ENCODE results near the gene PRMT1. TPM values are rescaled to one million over a fixed set of nuclear protein-coding genes. Genes with fewer than 3 reads are reported as not detected.

Gene PRMT1
- total and polyA plus RNA-seq, 2 of the 13 experiments (the other 11 are each of a cell fraction or from before 2014, with no cell fraction given) = 324 to 374 TPM

DNA sequence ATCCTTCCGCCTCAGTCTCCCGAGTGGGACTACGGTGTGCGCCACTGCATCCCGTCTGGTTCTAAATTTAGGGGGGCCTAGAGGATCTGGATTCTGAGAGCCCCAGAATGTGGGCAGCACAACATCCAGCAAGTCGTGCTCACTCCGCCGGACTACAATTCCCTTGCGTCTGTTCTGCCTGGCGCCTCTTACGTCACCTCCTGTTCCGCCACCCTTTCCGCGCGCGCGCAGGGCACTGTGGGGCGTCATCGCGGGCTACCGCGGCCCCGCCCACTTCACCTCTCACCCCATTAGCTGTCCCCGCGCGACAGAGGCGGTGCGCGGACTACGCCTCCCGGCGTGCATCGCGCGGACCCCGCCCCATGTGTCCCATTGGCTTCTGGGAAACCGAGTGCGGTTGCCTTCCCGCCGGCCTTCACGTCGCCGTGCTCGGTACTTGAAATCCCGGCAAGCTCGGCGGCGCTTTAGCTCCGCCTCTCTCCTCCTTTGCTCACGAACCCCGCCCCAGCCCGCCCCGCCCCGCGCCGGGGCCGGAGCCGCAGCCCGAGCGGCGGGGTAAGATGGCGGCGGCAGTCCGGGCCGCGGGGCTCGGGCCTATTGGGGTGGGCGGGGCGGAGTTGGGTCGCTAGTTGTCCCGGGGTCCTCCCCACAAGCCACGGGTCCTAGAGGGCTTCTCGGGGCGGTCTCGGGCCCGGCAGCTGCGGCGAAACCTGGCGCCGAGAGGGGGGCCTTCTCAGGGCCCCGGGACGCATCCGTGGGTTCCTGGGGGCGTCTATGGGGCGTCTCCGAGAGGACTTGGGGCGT lies 35.2 kb upstream of the PRMT1 start, which contains the start of gene SCAF1 (continued):
- TF ChIP-seq, protein P1, sequence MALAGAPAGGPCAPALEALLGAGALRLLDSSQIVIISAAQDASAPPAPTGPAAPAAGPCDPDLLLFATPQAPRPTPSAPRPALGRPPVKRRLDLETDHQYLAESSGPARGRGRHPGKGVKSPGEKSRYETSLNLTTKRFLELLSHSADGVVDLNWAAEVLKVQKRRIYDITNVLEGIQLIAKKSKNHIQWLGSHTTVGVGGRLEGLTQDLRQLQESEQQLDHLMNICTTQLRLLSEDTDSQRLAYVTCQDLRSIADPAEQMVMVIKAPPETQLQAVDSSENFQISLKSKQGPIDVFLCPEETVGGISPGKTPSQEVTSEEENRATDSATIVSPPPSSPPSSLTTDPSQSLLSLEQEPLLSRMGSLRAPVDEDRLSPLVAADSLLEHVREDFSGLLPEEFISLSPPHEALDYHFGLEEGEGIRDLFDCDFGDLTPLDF (CRISPR knock-in tag; IDR thresholded peaks at IDR 0.05) = peak; percentile 97
- TF ChIP-seq ATM (IDR thresholded peaks at IDR 0.05; ENCODE audit: borderline replicate concordance) (no peak), FOSL1 (CRISPR knock-in tag; IDR thresholded peaks at IDR 0.05; ENCODE audit: borderline replicate concordance) (no peak), IRF2 (CRISPR knock-in tag; IDR thresholded peaks at IDR 0.05) (peak; percentile 96), ZNF556 (CRISPR knock-in tag; IDR thresholded peaks at IDR 0.05; ENCODE audit: borderline replicate concordance) (no peak; the same call in 1 of the 2 replicates), BCL6 (CRISPR knock-in tag; IDR thresholded peaks at IDR 0.05) (peak; percentile 48; the same call in 1 of the 2 replicates), PHF20 (CRISPR knock-in tag; IDR thresholded peaks at IDR 0.05) (peak; percentile 63; the same call in 1 of the 2 replicates), ZNF350 (CRISPR knock-in tag; IDR thresholded peaks at IDR 0.05; ENCODE audit: borderline replicate concordance, low read depth) (peak; percentile 79)
- TF ChIP-seq, protein P2, sequence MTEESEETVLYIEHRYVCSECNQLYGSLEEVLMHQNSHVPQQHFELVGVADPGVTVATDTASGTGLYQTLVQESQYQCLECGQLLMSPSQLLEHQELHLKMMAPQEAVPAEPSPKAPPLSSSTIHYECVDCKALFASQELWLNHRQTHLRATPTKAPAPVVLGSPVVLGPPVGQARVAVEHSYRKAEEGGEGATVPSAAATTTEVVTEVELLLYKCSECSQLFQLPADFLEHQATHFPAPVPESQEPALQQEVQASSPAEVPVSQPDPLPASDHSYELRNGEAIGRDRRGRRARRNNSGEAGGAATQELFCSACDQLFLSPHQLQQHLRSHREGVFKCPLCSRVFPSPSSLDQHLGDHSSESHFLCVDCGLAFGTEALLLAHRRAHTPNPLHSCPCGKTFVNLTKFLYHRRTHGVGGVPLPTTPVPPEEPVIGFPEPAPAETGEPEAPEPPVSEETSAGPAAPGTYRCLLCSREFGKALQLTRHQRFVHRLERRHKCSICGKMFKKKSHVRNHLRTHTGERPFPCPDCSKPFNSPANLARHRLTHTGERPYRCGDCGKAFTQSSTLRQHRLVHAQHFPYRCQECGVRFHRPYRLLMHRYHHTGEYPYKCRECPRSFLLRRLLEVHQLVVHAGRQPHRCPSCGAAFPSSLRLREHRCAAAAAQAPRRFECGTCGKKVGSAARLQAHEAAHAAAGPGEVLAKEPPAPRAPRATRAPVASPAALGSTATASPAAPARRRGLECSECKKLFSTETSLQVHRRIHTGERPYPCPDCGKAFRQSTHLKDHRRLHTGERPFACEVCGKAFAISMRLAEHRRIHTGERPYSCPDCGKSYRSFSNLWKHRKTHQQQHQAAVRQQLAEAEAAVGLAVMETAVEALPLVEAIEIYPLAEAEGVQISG (CRISPR knock-in tag; IDR thresholded peaks at IDR 0.05) = peak; percentile 92
- TF ChIP-seq, protein P3, sequence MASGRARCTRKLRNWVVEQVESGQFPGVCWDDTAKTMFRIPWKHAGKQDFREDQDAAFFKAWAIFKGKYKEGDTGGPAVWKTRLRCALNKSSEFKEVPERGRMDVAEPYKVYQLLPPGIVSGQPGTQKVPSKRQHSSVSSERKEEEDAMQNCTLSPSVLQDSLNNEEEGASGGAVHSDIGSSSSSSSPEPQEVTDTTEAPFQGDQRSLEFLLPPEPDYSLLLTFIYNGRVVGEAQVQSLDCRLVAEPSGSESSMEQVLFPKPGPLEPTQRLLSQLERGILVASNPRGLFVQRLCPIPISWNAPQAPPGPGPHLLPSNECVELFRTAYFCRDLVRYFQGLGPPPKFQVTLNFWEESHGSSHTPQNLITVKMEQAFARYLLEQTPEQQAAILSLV (CRISPR knock-in tag; IDR thresholded peaks at IDR 0.05; ENCODE audit: borderline replicate concordance) = peak; percentile 44; the same call in 1 of the 2 replicates
- TF ChIP-seq, protein P4, sequence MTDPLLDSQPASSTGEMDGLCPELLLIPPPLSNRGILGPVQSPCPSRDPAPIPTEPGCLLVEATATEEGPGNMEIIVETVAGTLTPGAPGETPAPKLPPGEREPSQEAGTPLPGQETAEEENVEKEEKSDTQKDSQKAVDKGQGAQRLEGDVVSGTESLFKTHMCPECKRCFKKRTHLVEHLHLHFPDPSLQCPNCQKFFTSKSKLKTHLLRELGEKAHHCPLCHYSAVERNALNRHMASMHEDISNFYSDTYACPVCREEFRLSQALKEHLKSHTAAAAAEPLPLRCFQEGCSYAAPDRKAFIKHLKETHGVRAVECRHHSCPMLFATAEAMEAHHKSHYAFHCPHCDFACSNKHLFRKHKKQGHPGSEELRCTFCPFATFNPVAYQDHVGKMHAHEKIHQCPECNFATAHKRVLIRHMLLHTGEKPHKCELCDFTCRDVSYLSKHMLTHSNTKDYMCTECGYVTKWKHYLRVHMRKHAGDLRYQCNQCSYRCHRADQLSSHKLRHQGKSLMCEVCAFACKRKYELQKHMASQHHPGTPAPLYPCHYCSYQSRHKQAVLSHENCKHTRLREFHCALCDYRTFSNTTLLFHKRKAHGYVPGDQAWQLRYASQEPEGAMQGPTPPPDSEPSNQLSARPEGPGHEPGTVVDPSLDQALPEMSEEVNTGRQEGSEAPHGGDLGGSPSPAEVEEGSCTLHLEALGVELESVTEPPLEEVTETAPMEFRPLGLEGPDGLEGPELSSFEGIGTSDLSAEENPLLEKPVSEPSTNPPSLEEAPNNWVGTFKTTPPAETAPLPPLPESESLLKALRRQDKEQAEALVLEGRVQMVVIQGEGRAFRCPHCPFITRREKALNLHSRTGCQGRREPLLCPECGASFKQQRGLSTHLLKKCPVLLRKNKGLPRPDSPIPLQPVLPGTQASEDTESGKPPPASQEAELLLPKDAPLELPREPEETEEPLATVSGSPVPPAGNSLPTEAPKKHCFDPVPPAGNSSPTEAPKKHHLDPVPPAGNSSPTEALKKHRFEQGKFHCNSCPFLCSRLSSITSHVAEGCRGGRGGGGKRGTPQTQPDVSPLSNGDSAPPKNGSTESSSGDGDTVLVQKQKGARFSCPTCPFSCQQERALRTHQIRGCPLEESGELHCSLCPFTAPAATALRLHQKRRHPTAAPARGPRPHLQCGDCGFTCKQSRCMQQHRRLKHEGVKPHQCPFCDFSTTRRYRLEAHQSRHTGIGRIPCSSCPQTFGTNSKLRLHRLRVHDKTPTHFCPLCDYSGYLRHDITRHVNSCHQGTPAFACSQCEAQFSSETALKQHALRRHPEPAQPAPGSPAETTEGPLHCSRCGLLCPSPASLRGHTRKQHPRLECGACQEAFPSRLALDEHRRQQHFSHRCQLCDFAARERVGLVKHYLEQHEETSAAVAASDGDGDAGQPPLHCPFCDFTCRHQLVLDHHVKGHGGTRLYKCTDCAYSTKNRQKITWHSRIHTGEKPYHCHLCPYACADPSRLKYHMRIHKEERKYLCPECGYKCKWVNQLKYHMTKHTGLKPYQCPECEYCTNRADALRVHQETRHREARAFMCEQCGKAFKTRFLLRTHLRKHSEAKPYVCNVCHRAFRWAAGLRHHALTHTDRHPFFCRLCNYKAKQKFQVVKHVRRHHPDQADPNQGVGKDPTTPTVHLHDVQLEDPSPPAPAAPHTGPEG (CRISPR knock-in tag; IDR thresholded peaks at IDR 0.05) = no peak

Measured in HepG2 (cell line).